Kidney (tissue), 14 donors: ENCODE results near the gene IFT27. TPM values are rescaled to one million over a fixed set of nuclear protein-coding genes. Genes with fewer than 3 reads are reported as not detected.
A peak's percentile ranks its signal among the peaks of the same experiment; 100 is the strongest.

Experiments used
- DNase-seq, 5 donors: peaks; one replicate each; pipeline ENCODE4 v3.0.0-alpha.2; 2013 to 2020
- FAIRE-seq: peaks from 2 replicates; lab custom pipeline; 2012; peaks lifted over from hg19 to GRCh38; lab: Jason Lieb, UNC
- H3K27ac ChIP-seq, 2 donors: one replicate each; pipeline ENCODE4 v1.7.0; 2013; ENCODE audit warnings: low read depth in 2 of 2, low read length in 2 of 2, inconsistent platforms in 1 of 2
- H3K27me3 ChIP-seq: one replicate; pipeline ENCODE4 v1.7.1; 2013; ENCODE audit warnings: low read length, inconsistent platforms; ENCODE audit not compliant: control insufficient read depth, insufficient read depth
- H3K36me3 ChIP-seq, 3 donors: one replicate each; pipeline versions ENCODE4 v1.7.0 to v1.7.1; 2013; ENCODE audit warnings: low read length in 3 of 3, control low read depth in 1 of 3, inconsistent platforms in 1 of 3; ENCODE audit not compliant: insufficient read depth in 3 of 3, control insufficient read depth in 2 of 3
- H3K4me1 ChIP-seq, 3 donors: one replicate each; pipeline versions ENCODE4 v1.7.0 to v1.7.1; 2013; ENCODE audit warnings: low read length in 3 of 3, inconsistent platforms in 1 of 3, low read depth in 1 of 3; ENCODE audit not compliant: control insufficient read depth in 2 of 3, insufficient read depth in 2 of 3
- H3K4me3 ChIP-seq, 3 donors: one replicate each; pipeline versions ENCODE4 v1.7.0 to v1.8.1; 2013; ENCODE audit warnings: low read length in 3 of 3, control low read depth in 1 of 3, inconsistent platforms in 1 of 3
- H3K9ac ChIP-seq, 3 donors: one replicate each; pipeline versions ENCODE4 v1.7.0 to v1.7.1; 2013; ENCODE audit warnings: low read length in 3 of 3, control low read depth in 1 of 3, inconsistent platforms in 1 of 3
- H3K9me3 ChIP-seq, 3 donors: one replicate each; pipeline versions ENCODE4 v1.7.0 to v1.7.1; 2013; ENCODE audit warnings: low read length in 3 of 3, control low read depth in 1 of 3, inconsistent platforms in 1 of 3; ENCODE audit not compliant: control insufficient read depth in 2 of 3, insufficient read depth in 1 of 3
- CTCF ChIP-seq: IDR thresholded peaks from 3 replicates; pipeline ENCODE4 v1.5.1; 2012; ENCODE audit warnings: mild to moderate bottlenecking, moderate library complexity, borderline replicate concordance; ENCODE audit not compliant: insufficient read depth; ENCODE audit errors: extremely low read depth
- intact Hi-C: fragments of 100-400 bp; cut with DNase I; formaldehyde crosslinking; loops from one replicate; pipeline ENCODE4 v1.11.1; 2022
- polyA plus RNA-seq: library from polyadenylated mRNA; stranded (reverse); fragments of 350-450 nt; fragmentation: Illumina TruSeq; extraction: RNeasy Lipid Tissue Mini Kit (QIAGEN cat#74804); gene quantifications from one replicate; pipeline ENCODE4 v1.2.3, GENCODE V29; 2014; ENCODE audit warnings: low read depth, low replicate concordance; ENCODE audit not compliant: insufficient read depth
- total RNA-seq: library from RNA; stranded (reverse); fragmentation: NEBNext Ultra II Directional; extraction: Animal tissue kit (Norgen Biotek cat#: 25700); gene quantifications from one replicate; pipeline ENCODE4 v1.2.1, GENCODE V29; 2021
- donor health status: control.
- donor health status: control.
- donor health status: control.
- donor health status: control.
- donor health status: control.
- donor health status: DM: yes; HTN: yes; CAD: no.
- donor health status: Normal renal cell carcinoma (clear cell type).

IFT27 gene
- total and polyA plus RNA-seq, 2 donors from 2014 or later, result 33.1 to 52.7 TPM

- intact Hi-C loops, result no loop called here
- H3K27me3 ChIP-seq, result peaks cover 8% of the 10 kb centered on the region
- H3K27ac ChIP-seq, result no peak overlapping the region
- TF ChIP-seq CTCF, result no peak
- FAIRE-seq, result no peak
- no peak overlapping the region for H3K9ac ChIP-seq
- DNase-seq, result no peak
- H3K4me1 ChIP-seq, result no peaks in the 10 kb centered on the region
- H3K4me3 ChIP-seq, result no peak overlapping the region
- H3K36me3 ChIP-seq, result no peaks in the 10 kb centered on the region
- no peaks in the 10 kb centered on the region for H3K9me3 ChIP-seq
Measured at GRCh38 chr22:36822581-36822980, 46.7 kb upstream of the IFT27 start.

- H3K9me3 ChIP-seq, result no peaks in the 10 kb centered on the region
- peaks cover 0 to 9% (median 0%) of the 10 kb centered on the region in 3 donors for H3K4me1 ChIP-seq
- no peak overlapping the region for H3K4me3 ChIP-seq
- no peak overlapping the region for H3K27ac ChIP-seq
- no peak for FAIRE-seq
- peak in 2 of 5 donors; percentile 60 to 63 for DNase-seq
- TF ChIP-seq CTCF, result no peak
- no peak overlapping the region for H3K9ac ChIP-seq
- intact Hi-C loops, result no loop called here
- no peaks in the 10 kb centered on the region for H3K36me3 ChIP-seq
- peaks cover 15% of the 10 kb centered on the region for H3K27me3 ChIP-seq
Measured at GRCh38 chr22:36819112-36819511, 43.2 kb upstream of the IFT27 start.

GRCh38 chr22:36818010-36818642, 42.2 kb upstream of the IFT27 start:
- FAIRE-seq, result no peak
- H3K9me3 ChIP-seq, result no peaks in the 10 kb centered on the region
- no peak for TF ChIP-seq CTCF
- H3K27ac ChIP-seq, result no peak overlapping the region
- H3K36me3 ChIP-seq, result no peaks in the 10 kb centered on the region
- H3K27me3 ChIP-seq, result peaks cover 15% of the 10 kb centered on the region
- no peak for DNase-seq
- no peak overlapping the region for H3K9ac ChIP-seq
- H3K4me3 ChIP-seq, result no peak overlapping the region
- intact Hi-C loops, result no loop called here
- peaks cover 0 to 9% (median 0%) of the 10 kb centered on the region in 3 donors for H3K4me1 ChIP-seq

- intact Hi-C loops, result no loop called here
- no peak for FAIRE-seq
- Histone ChIP-seq H3K4me1 (peaks cover 0 to 9% (median 0%) of the 10 kb centered on the region in 3 donors), H3K9ac (peak overlapping the region in 1 of 3 donors; percentile 26), H3K9me3 (no peaks in the 10 kb centered on the region), H3K4me3 (peak overlapping the region in 1 of 3 donors; percentile 48), H3K27me3 (peaks cover 15% of the 10 kb centered on the region), H3K36me3 (no peaks in the 10 kb centered on the region), H3K27ac (no peak overlapping the region)
- no peak for TF ChIP-seq CTCF
- DNase-seq, result peak in 1 of 5 donors; percentile 31
Measured at GRCh38 chr22:36817525-36817848, 41.6 kb upstream of the IFT27 start.
